ENCODE data around the gene TCEA3. TPM values are rescaled to one million over a fixed set of nuclear protein-coding genes. Genes with fewer than 3 reads are reported as not detected.
"Not testable (repeated sequence)": the region's sequence is repeated elsewhere in the genome, so short reads cannot be mapped to it uniquely, and the experiment has no call there.

TCEA3 gene
- total RNA-seq, 1 experiment from 2014 or later, result 1.5 TPM

DNA sequence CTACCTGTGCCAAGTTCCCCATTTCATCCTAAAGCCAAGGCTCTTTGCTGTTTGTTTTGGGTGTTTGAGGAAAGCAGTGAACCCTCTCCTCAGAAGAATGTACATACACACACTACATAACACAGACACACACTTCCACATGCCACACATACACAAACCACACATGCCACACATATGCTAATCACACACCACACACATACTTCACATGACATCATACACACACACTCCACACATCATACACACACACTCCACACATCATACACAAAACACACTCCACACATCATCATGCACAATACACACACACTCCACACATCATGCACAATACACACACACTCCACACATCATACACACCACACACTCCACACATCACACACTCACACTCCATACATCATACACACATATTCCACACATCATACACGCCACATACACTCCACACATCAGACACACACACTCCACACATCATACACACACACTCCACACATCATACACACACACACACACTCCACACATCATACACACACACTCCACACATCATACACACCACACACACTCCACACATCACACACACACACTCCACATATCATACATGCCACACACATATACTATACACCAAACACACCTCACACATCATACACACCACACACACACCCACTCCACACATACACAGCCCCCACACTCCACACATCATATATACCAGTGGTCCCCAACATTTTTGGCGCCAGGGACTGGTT lies 32.3 kb downstream of the TCEA3 start:
- no peak for DNase-seq (ENCODE audit: low read depth)

DNA sequence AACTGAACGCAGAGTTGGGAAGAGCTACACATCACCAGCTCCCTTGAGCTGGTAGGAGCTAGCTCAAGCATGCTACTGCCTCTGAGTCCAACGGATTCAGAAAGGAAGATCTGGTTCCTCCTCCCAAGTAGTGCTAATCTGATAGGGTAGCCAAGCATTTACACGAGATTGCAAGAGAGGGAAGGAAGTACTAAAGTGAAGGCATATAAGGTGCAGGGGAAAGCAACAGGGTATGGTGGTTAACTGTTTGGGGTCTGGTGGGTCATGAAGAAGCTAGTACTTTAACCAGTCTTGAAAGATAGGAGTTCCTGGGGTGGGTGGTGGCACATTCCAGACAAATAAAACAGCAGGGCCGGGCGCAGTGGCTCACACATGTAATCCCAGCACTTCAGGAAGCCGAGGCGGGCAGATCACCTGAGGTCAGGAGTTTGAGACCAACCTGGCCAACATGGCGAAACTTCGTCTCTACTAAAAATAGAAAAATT lies 34.7 kb downstream of the TCEA3 start:
- DNase-seq (ENCODE audit: low read depth), result no peak

GRCh38 chr1:23387494-23387893 lies 37.1 kb downstream of the TCEA3 start:
- no peak for DNase-seq (ENCODE audit: low read depth)

- DNase-seq (ENCODE audit: low read depth), result no peak
Measured at GRCh38 chr1:23385119-23385621, 39.4 kb downstream of the TCEA3 start.

DNA sequence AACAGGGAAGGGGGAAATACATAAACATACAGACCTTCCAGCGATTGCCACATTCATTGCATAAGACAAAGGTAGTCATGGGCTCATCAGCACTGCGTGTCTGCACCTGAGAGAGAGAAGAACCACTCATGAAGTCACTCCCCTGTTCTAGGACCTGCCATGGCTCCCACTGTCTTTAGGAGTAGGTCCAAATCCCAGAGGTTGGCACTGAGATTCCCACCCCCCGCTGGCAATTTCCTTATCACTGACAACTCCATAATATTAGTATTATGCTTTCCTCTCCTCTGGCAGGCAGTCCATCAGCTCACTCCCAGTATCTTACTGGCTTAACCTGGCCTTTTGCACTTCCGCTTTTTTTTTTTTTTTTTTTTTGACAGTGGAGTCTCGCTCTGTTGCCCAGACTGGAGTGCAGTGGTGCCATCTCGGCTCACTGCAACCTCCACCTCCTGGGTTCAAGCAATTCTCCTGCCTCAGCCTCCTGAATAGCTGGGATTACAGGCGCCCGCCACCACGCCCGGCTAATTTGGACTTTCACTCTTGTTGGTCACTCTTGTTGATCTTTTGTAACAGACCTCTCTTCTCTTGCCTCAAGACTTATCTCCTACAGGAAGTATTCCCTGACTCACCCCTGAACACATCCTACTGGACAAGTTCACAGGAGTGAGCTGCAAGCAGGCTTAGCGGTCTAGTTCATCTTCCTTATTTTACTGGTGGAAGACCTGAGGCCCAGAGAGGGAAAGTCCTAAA lies 40.1 kb downstream of the TCEA3 start:
- DNase-seq (ENCODE audit: low read depth), result peak; percentile 64

DNA sequence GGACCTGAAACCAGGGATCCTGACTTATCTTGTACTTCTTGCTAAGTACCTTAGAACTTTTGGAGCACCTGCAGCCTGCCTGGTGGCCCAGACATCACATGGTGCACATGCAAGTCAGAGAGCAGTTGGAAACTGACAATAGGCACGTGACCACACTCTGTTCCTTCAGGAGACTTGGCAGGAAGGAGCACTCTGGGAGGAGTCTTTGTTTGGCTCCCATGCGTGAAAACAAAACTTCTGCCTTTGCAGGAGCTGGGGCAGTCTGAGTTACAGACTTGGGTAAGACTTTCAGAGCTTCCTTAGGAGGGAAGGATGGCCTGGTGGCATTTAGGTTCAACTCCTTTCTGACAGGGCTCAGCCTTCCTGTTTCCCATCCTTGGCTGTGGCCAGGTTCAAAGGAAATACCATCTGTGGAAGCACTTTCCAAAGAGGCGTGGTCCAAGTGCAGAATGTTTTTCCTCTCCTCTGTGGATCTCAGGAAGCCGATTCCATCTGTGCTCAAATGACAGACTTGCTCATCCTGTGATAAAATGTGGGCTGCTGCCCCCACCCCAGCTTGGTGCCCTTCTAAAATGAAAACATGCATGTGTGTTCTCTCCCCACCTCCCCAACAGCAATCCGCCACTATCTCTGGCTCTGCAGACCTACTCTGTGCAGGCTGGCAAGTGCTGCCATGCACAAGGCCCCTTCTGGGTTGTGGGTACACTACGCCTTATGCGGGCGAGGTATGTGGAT lies 40.8 kb downstream of the TCEA3 start:
- DNase-seq (ENCODE audit: low read depth), result no peak

DNA sequence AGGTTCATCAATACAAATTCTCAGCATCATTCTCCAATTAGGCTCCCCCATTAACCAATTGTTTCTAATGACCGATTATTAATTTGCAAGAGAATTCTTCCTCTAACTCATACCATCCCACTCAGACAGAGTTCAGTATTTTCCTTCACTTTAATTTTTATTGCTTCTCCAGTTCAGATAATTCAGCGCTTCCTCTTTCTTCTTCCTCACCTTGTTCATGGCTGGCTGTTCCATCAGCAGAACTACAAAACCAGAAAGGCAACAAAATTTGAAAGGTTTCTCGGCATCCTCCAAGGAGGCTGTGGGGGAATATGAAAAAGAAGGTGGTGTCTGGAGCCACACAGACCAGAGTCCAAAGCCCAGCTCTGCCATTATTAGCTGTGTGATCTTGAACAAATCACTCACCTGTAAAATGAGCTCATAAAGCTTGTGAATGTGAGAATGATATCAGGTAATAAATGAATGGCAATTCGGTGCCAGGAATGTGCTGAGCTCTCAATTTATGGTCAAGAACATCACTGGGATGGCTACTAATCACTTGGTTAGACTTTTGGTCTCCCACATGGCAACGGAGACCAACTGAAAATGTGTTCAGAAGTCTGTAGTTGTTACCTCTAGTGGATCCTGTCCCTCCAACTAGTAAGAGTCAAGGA lies 43.2 kb downstream of the TCEA3 start:
- DNase-seq (ENCODE audit: low read depth), result no peak

DNA sequence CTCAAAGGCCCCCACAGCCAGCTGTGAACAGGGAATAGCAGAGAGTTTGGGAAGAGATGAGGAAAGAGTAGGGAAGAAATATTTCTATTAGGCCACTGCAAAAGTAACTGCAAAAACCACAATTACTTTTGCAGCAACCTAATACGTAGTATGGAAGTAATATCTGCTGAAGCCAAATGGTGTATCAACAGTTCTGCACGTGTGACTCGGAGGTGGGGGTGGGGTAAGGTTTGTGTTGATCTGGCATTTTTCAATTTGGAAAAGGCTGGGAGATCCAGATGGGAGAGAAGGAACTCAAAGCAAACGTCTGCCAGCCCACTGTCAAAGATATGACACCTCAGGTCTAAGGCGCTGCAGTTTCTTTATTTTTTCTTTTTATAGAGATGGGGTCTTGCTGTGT lies 43.8 kb downstream of the TCEA3 start:
- no peak for DNase-seq (ENCODE audit: low read depth)

GRCh38 chr1:23380236-23380635 lies 44.3 kb downstream of the TCEA3 start:
- not testable (repeated sequence) for DNase-seq (ENCODE audit: low read depth)

GRCh38 chr1:23376890-23377811 lies 47.4 kb downstream of the TCEA3 start:
- peak; percentile 88 for DNase-seq (ENCODE audit: low read depth)

DNA sequence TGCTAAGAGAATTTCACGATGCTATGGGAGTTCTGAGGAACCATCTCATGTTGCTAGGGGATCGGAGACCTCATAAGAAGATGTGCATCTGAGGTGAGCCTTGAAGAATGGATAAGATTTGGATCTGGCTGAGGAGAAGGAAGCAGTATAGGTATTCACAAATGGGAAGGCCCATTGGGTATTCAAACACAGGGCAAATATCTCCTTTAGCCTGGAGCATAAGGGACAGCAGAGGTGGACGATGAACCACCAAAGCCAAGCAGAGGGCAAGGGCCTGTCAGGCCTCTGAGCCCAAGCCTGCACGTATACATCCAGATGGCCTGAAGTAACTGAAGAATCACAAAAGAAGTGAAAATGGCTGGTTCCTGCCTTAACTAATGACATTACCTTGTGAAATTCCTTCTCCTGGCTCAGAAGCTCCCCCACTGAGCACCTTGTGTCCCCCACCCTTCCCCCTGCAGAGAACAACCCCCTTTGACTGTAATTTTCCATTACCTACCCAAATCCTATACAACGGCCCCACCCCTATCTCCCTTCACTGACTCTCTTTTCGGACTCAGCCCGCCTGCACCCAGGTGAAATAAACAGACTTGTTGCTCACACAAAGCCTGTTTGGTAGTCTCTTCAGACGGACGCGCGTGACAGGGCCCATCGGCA lies 50.3 kb downstream of the TCEA3 start:
- not testable (repeated sequence) for DNase-seq (ENCODE audit: low read depth)

DNA sequence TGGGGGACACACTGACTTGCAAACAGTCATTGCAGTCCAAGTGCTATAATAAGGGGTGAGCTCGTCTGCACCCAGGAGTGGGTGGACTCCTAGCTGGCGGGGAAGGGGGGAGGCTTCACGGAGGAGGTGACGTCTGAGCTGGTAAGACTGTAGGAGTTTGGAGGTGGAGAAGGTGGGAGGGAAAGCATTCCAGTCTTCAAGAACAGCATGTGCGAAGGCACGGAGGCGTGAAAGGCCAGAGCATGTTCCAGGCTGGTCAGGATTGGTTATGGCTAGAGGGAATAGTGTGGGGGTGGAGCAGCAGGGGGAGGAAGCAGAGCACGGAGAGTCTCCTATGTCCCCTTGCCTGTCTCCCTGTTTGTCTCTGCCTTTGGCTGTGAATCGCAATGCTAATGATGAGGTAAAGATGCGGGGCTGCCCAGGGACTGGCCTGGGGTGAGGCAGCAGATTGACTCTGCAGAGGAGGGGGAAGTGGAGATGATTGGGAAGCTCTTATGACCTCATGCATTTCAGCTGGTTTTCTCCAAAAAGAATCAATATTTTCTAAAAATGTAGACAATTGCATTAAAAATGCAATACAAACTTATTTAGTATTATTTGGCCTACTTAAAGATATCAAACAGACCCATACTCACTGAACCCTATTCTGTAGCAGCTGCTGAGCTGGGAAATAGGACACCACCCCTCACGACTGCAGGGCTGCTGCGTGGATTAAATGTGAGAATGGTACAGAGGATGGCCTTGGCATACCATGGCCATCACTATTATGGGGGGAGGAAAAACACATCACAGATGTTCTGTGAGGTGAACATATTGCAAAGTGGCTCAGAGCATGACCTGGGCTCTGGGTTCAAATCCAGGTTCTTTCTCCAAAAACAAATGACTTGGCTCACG lies 52.3 kb downstream of the TCEA3 start:
- no peak for DNase-seq (ENCODE audit: low read depth)

DNA sequence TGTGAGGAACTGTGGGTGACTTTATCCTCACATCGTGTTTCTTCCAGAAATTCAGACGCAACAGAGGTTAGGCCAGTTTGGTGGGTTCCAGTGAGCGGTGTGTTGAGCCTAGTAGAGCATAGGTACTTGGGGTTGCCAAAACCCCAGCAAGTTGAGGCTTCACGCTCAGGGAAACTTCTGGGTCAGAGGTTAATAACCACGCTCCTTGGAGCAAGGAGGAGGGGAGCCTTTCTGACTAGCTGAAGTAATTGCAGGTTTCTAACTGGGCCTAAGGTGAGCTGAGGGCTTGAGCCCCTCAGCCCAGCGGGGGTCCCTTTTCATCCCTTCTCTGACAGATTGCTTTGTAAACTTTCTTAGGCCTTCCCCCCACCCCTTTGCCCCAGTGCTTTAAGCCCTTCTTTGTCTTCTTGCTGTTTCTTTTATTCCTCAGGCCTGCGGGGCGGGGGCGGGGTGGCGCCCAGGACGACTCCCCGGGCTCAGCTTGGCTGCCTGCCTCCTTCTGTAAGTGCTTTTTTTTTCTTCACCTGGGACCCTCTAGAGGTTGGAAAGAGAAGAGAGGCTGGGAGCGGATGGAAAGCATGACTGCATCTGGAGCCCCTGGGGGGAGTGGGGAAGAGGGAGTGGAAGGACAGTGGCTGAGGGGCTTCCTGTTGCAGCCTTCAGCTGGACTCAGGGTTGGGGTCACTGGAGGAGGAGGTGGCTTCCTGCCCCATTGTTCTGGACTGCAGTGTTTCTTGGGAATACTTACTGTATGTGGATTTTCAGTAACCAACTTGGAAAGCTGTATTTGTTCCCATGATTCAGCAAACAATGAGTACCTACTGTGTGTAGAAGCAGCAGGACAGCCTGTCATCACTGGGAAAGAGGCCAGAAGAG lies 53.6 kb downstream of the TCEA3 start:
- no peak for DNase-seq (ENCODE audit: low read depth)

DNA sequence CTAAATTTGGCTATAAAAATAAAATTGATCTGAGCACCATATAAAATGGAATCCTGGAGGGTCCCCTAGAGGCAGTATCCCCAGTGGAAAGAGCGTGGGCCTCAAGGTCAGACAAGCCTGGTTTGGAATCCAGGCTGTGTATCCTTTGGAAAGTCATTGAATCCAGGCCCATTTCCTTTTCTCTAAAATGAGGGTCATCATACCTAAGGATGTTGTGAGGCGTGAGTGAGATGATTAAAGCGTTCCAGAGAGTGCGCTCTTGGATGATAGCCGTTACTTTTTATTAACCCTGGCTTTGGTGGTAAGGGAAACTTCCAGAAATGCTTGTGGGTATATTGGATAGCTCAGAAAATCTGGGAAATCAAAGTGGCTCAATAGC lies 54.2 kb downstream of the TCEA3 start:
- no peak for DNase-seq (ENCODE audit: low read depth)

- DNase-seq (ENCODE audit: low read depth), result peak; percentile 85
Measured at GRCh38 chr1:23369335-23370013, 55.1 kb downstream of the TCEA3 start, which contains the start of gene ZNF436. ZNF436 (minus strand) TSS chr1:23369836; CDS start chr1:23368005, 1,831 bp downstream.

- DNase-seq (ENCODE audit: low read depth), result peak; percentile 88
Measured at GRCh38 chr1:23368562-23369334, 55.8 kb downstream of the TCEA3 start.
